Measurements from ENCODE around the gene DLX1.
"Not testable (repeated sequence)": the region's sequence is repeated elsewhere in the genome, so short reads cannot be mapped to it uniquely, and the experiment has no call there.

The DLX1 gene

GRCh38 chr2:172114579-172114978 is 29.3 kb downstream of the DLX1 start:
- DNase-seq (ENCODE audit: low read depth in 3 of 3) = no peak

- no peak for DNase-seq (ENCODE audit: low read depth in 3 of 3)
Measured at GRCh38 chr2:172116107-172116506, 30.8 kb downstream of the DLX1 start.

- DNase-seq (ENCODE audit: low read depth in 3 of 3) = no peak
Measured at GRCh38 chr2:172119089-172119488, 33.8 kb downstream of the DLX1 start.

GRCh38 chr2:172120118-172120517 is 34.8 kb downstream of the DLX1 start:
- DNase-seq (ENCODE audit: low read depth in 3 of 3) = no peak

GRCh38 chr2:172128484-172128883 is 43.2 kb downstream of the DLX1 start:
- DNase-seq (ENCODE audit: low read depth in 3 of 3) = no peak

- no peak for DNase-seq (ENCODE audit: low read depth in 3 of 3)
Measured at GRCh38 chr2:172129404-172129803, 44.1 kb downstream of the DLX1 start.

- no peak for DNase-seq (ENCODE audit: low read depth in 3 of 3)
Measured at GRCh38 chr2:172131713-172132555, 46.6 kb downstream of the DLX1 start.

GRCh38 chr2:172134270-172134669 is 49.0 kb downstream of the DLX1 start:
- DNase-seq (ENCODE audit: low read depth in 3 of 3) = no peak

GRCh38 chr2:172135446-172135845 is 50.1 kb downstream of the DLX1 start:
- no peak for DNase-seq (ENCODE audit: low read depth in 3 of 3)

GRCh38 chr2:172137109-172137508 is 51.8 kb downstream of the DLX1 start:
- no peak for DNase-seq (ENCODE audit: low read depth in 3 of 3)

- no peak for DNase-seq (ENCODE audit: low read depth in 3 of 3)
Measured at GRCh38 chr2:172137943-172138342, 52.6 kb downstream of the DLX1 start.

GRCh38 chr2:172138727-172139126 is 53.4 kb downstream of the DLX1 start:
- not testable (repeated sequence) for DNase-seq (ENCODE audit: low read depth in 3 of 3)

Data from stimulated activated CD4-positive, alpha-beta T cell treated with anti-CD3 and anti-CD28 coated beads, TNF-alpha, amount 100 ng/mL, for 4 hours (primary cell).